Bronchial epithelial cell (primary cell): ENCODE measurements around the gene STK32B. TPM values are rescaled to one million over a fixed set of nuclear protein-coding genes. Genes with fewer than 3 reads are reported as not detected.
"Not testable (repeated sequence)": the region's sequence is repeated elsewhere in the genome, so short reads cannot be mapped to it uniquely, and the experiment has no call there.

Experiments used
- DNase-seq: peaks from one replicate; pipeline ENCODE4 v3.0.0-alpha.2; 2010; ENCODE audit warnings: low read depth
- FAIRE-seq: peaks from 2 replicates; lab custom pipeline; 2011; peaks lifted over from hg19 to GRCh38; lab: Jason Lieb, UNC
- H3K27me3 ChIP-seq: 2 replicates; pipeline ENCODE4 v1.5.1; 2011; ENCODE audit warnings: low read length; ENCODE audit not compliant: control insufficient read depth, insufficient read depth
- H3K36me3 ChIP-seq: 2 replicates; pipeline ENCODE4 v1.5.1; 2011; ENCODE audit warnings: low read length; ENCODE audit not compliant: control insufficient read depth, insufficient read depth
- H3K4me3 ChIP-seq: 2 replicates; pipeline ENCODE4 v1.5.1; 2011; ENCODE audit warnings: mild to moderate bottlenecking, low read depth, low read length, control low read depth
- total RNA-seq: library from RNA; depleted of rRNA; stranded (reverse); fragments of >200 nt; gene quantifications from 2 replicates; pipeline ENCODE4 v1.2.1, GENCODE V29; 2014
- TF ChIP-seq, protein P1 (sequence below): IDR thresholded peaks from 2 replicates; pipeline ENCODE4 v1.5.1; 2011; ENCODE audit warnings: mild to moderate bottlenecking, moderate library complexity, low read length, control low read depth, inconsistent platforms; ENCODE audit not compliant: insufficient read depth, severe bottlenecking

STK32B gene
- total RNA-seq, 1 donor from 2014 or later, result under 0.01 TPM

DNA sequence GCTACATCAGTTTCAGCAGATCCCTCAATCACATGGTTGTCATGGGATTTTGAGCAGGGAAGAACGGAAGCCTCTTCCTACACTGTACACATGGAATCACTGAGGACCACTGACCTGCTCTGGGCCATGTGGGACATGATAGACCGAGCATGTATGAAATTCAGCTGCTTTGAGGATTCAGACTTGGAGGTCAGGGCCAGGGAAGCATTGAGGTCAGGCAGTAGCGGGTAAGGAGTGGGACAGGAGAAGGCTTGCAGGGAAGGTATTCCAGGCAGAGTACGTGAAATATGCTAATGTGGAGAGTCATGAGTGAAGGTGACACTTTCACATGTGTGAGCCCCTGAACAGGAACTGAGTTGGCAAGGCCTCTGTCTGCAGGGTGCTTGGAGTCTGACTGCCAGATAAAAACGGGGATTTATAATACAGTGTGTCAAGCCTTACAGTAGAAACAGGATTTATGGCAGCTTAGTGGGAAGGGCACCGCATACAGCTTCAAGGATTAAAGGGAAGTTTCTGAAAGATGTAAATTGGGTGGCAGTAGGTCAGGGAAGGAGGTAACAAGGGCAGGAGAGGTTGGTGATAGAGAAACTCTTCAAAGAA is 111.7 kb downstream of the STK32B start:
- Histone ChIP-seq H3K36me3 (no peaks in the 10 kb centered on the region), H3K27me3 (no peaks in the 10 kb centered on the region), H3K4me3 (no peak overlapping the region)
- FAIRE-seq, result peak; percentile 23
- TF ChIP-seq, protein P1, sequence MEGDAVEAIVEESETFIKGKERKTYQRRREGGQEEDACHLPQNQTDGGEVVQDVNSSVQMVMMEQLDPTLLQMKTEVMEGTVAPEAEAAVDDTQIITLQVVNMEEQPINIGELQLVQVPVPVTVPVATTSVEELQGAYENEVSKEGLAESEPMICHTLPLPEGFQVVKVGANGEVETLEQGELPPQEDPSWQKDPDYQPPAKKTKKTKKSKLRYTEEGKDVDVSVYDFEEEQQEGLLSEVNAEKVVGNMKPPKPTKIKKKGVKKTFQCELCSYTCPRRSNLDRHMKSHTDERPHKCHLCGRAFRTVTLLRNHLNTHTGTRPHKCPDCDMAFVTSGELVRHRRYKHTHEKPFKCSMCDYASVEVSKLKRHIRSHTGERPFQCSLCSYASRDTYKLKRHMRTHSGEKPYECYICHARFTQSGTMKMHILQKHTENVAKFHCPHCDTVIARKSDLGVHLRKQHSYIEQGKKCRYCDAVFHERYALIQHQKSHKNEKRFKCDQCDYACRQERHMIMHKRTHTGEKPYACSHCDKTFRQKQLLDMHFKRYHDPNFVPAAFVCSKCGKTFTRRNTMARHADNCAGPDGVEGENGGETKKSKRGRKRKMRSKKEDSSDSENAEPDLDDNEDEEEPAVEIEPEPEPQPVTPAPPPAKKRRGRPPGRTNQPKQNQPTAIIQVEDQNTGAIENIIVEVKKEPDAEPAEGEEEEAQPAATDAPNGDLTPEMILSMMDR, result no peak
- DNase-seq, result no peak

DNA sequence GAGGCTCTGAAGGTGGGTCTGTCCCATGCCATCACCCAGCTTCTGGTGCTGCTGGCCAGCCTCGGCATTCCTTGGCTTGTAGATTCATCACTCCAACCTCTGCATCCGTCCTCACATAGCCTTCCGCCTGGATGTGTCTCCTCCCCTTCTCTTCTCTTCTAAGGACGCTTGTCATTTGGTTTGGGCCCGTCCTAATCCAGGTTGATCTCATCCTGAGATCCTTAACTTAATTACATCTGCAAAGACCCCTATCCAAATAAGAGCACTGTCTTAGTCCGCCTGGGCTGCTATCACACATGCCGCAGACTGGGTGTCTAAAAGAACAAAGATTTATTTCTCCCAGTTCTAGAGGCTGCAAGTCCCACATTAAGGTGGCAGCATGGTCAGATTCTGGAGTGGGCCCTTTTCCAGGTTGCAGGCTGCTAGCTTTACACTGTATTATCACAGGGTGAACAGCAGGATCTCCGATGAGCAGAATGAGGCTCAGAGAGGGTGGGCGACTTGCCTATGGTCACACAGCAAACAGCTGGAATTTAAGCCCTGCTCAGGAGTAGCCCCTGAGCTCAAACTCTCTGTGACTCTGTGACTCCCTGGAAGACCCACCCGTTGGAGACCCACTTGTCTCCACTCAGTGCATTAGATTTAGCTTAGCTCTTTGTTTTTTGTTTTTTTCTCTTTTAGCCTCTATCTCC is 113.1 kb downstream of the STK32B start:
- DNase-seq (no peak), FAIRE-seq (no peak)
- H3K4me3 ChIP-seq, result no peak overlapping the region
- TF ChIP-seq, protein P1, result no peak
- H3K27me3 ChIP-seq, result no peaks in the 10 kb centered on the region
- no peaks in the 10 kb centered on the region for H3K36me3 ChIP-seq

DNA sequence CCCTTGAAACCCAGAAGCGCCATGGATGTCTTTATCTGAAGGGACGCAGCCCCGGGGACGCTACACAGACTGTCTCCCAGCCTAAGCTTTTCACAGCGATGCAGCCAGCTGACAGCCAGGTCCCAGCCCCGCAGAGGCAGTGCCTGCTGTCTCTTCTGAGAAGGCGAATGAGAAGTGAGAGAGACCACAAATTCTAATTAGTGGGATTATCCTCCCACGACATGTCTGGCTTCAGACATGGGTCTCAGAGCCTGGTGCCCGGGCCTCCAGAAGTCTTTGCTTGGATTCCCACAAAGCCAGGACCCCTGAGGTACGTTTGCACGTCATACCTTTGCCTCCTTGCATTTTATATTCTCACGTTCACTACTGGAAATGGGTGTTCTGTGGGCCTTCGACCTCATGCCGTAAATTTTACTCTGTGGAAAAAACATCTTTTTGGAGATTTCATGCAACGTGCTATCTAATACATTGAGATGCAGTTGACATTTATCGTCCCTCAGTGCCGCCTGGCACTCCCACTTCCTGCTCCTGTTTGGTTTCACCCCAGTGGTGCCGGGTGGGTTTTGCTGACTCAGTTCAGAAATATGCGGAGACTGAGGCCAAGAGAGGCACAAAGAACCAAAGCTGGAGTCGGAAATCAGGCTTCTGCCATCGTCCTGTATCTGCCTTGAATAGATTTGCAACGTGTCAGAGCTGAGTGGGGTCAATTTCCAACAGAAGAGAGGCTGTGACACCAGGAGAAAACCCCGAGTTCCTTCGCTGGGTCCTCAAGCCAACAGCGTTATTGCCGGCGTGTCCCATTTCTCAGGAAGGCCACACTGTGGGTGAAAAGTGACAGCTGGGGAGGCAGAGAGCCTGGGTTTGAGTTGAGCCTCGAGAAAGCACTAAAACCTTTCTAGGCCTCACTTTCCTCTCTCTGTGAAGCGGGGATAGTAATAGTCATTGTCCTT is 114.4 kb downstream of the STK32B start:
- no peaks in the 10 kb centered on the region for H3K36me3 ChIP-seq
- H3K27me3 ChIP-seq, result no peaks in the 10 kb centered on the region
- TF ChIP-seq, protein P1, result no peak
- DNase-seq (no peak), FAIRE-seq (no peak)
- H3K4me3 ChIP-seq, result no peak overlapping the region

DNA sequence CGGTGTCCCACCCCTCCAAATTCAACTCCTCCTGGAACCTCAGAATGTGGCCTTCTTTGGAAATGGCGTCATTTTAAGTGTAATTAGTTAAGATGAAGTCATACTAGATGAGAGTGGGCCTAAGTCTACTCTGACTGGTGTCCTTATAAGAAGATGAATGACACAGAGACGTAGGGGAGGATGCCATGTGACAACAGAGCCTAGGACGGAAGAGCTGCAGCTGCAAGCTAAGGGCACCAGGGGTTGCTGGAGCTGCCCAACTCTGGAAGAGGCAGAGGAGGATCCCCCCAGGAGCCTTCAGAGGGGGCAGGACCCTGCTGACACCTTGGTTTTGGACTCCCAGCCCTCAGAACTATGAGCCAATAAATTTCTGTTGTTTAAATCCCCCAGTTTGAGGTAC is 115.1 kb downstream of the STK32B start:
- Histone ChIP-seq H3K4me3 (no peak overlapping the region), H3K36me3 (no peaks in the 10 kb centered on the region), H3K27me3 (no peaks in the 10 kb centered on the region)
- DNase-seq (no peak), FAIRE-seq (no peak)
- TF ChIP-seq, protein P1, result no peak

DNA sequence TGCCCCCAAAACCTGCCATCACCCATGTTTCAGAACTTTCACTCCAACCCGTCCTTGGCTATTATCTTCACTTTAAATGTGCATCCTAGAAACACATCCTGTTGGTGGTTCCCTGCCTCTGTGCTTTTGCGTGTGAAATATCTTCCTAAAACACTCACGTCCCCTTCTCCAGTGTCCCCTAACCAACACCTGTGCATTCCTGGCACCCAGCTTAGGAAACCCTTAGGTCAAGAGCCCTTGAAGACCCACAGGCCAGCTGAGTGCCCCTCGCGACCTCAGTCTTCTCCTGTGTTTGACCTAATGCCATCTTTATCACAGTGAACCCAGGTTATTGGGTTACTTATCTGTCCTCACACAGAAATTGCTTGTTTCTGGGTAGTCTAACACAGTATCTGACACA is 117.6 kb downstream of the STK32B start:
- no peaks in the 10 kb centered on the region for H3K27me3 ChIP-seq
- DNase-seq, result no peak
- no peak overlapping the region for H3K4me3 ChIP-seq
- TF ChIP-seq, protein P1, result no peak
- no peak for FAIRE-seq
- H3K36me3 ChIP-seq, result no peaks in the 10 kb centered on the region

DNA sequence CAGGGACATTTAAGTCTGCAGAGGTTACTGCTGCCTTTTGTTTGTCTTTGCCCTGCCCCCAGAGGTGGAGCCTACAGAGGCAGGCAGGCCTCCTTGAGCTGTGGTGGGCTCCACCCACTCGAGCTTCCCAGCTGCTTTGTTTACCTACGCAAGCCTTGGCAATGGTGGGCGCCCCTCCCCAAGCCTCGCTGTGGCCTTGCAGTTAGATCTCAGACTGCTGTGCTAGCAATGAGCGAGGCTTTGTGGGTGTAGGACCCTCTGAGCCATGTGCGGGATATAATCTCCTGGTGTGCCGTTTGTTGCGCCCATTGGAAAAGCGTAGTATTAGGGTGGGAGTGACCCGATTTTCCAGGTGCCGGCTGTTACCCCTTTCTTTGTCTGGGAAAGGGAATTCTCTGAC is 124.6 kb downstream of the STK32B start:
- H3K4me3 ChIP-seq, FAIRE-seq, DNase-seq, H3K36me3 ChIP-seq, H3K27me3 ChIP-seq: not testable (repeated sequence)
